Kidney capillary endothelial cell (primary cell): ENCODE data around the gene ANKRD45.
A peak's percentile ranks its signal among the peaks of the same experiment; 100 is the strongest.
"Not testable (repeated sequence)": the region's sequence is repeated elsewhere in the genome, so short reads cannot be mapped to it uniquely, and the experiment has no call there.

ENCODE experiments used
- DNase-seq: peaks from one replicate; pipeline ENCODE4 v3.0.0-alpha.2; 2018; ENCODE audit warnings: low spot score

Gene ANKRD45, protein sequence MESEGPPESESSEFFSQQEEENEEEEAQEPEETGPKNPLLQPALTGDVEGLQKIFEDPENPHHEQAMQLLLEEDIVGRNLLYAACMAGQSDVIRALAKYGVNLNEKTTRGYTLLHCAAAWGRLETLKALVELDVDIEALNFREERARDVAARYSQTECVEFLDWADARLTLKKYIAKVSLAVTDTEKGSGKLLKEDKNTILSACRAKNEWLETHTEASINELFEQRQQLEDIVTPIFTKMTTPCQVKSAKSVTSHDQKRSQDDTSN

DNA sequence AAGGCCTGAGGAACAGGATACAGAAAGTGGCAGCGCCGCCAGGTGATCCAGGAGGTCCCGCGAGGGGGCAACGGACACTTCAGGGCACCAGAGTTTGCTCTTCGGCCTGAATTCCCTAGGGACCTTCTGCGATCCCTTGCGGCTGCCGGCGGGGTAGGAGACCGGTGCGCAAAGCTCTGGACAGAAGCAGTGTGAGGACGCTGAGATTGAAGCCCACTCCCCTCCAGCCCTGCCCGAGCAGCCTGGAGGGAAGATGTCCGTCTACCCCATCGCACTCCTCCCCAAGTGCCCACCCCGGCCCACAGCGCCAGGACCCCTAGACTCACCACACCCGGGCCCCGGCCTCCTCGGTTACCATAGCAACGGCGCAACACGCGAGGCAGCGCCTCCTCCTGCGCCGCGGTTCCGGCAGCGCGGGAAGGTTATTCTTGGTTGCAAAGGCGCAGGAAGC, at the start of gene ANKRD45:
TSS of gene ANKRD45 (minus strand) at position 361 of the 451 bp plus-strand sequence. CDS start 10,433 bp downstream, outside the sequence.
- DNase-seq: peak; percentile 39

GRCh38 chr1:173717238-173717637, 47.6 kb upstream of the ANKRD45 start:
- no peak for DNase-seq

DNA sequence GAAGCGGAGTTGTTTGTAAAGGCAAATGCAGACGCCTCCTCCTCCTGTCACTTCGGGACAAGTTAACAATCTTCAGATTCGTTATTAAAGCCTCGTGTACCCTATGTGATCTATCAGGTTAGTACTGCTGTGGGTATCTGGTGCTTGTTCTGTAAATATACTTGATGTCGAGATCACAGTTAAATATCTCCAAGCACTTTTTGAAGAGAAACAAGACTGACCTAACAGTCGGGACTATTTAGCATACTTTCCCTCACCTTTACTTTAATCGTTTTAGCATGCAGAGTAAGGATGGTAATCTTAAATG, 45.8 kb upstream of the ANKRD45 start:
- peak; percentile 38 for DNase-seq

DNA sequence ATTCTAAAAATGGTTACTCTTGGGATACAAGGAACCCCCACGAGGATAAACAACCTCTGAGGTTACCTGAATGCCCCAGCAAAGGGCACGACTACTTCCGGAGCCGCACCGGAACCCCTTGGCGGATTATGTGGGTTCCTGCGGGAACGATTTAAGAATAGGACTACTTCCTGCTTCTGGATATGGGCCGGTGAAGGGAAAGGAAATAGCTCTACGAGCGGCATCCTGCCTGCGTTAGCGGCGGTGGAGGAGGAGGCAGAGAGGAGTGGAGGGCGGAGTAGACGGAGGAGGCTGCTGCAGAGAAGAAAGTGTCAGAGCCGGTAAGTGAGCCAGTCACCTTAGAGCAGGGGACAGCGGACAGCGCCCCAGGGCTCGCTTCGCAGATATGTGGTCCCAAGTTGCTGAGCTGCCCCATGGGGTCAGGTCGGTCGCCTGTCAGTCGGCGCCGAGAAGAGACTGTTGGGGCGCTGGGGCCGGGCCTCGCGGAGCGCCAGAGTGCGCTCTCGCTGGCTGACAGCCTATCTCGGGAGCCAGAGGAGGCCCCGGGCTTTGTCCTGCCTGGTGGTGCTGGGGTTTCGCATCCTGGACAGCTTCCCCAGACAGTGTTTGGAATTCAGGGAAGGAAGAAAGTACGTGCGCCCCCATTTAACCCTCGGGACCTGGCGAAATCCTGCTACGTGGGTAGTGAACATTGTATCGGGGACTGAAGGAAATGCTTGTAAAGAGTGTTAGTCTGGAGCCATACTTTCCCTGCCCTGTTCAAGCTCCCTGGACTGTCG, 45.3 kb upstream of the ANKRD45 start, which contains the start of gene KLHL20:
TSS of gene KLHL20 (plus strand) at position 223 of the 779 bp plus-strand sequence. CDS start 1,063 bp downstream, outside the sequence.
- DNase-seq: peak; percentile 91

DNA sequence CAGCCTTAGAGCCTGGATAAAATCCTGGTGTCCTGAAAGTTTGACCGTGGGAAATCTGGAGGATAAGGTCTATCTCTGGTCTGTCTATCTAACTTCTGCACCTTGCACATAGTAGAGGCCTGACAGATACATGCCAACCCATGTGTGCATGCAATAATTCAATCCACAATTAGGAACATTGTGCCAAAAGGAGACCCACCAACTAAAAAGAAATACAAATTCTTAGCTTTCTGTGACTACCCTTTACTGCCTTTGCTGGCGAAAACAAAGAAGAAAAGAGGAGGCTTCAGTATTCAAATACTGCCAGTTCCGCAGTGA, 44.7 kb upstream of the ANKRD45 start:
- DNase-seq: no peak

- no peak for DNase-seq
Measured at GRCh38 chr1:173708787-173709186, 39.1 kb upstream of the ANKRD45 start.

DNA sequence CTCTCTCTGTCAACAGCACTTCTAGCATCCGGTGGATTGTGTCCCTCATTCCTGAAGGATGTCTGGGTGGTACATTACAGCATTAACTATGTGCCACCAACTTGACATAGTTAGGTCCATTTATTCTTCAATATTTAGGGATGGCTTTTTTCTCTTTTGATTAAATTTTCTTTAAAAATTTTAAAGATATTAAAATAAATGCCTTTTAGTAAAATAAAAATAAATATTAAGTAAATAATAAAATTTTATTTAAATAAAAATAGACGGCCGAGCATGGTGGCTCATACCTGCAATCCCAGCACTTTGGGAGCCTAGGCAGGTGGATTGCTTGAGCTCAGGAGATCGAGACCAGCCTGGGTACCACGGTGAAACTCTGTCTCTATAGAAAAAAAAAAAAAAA, 35.5 kb upstream of the ANKRD45 start:
- DNase-seq: no peak

DNA sequence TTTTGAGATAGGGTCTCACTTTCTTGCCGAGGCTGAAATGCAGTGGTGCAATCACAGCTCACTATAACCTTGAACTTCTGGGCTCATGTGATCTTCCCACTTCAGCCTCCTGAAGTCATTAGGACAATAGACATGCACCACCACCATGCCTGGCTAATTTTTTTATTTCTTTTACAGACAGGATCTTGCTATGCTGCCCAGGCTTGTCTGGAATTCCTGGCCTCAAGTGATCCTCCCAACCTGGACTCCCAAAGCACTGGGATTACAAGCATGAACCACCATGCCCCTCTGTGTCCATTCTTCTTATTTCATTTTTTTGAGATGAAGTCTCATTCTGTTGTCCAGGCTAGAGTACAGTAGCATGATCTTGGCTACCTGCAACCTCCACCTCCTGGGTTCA, 33.1 kb upstream of the ANKRD45 start:
- no peak for DNase-seq

- not testable (repeated sequence) for DNase-seq
Measured at GRCh38 chr1:173701299-173701698, 31.6 kb upstream of the ANKRD45 start.

- DNase-seq: no peak
Measured at GRCh38 chr1:173693238-173693637, 23.6 kb upstream of the ANKRD45 start.

DNA sequence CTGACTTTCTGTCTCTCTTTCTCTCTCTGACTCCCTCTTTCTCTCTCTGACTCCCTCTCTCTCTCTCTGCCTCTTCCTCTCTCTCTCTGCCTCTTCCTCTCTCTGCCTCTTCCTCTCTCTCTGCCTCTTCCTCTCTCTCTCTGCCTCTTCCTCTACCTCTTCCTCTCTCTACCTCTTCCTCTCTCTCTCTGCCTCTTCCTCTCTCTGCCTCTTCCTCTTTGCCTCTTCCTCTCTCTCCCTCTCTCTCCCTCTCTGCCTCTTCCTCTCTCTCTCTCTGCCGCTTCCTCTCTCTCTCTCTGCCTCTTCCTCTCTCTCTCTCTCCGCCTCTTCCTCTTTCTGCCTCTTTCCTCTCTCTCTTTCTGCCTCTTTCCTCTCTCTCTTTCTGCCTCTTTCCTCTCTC, 18.6 kb upstream of the ANKRD45 start:
- DNase-seq: no peak

- not testable (repeated sequence) for DNase-seq
Measured at GRCh38 chr1:173685121-173685520, 15.5 kb upstream of the ANKRD45 start.

DNA sequence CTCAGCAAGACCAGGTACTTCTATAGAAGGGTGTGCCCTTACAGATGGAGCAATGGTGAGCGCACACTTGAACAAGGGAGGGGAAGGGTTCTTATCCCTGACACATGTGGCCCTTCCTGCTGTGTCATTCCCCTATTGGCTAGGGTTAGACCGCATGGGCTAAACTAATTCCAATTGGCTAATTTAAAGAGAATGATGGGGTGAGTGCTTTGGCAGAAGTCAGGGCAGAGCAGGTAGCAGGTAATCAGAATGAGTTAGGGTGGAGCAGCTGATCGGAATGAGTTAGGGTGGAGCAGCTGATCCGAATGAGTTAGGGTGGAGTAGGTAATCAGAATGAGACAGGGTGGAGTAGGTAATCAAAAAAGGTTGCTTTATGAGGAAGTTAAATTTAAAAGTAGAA, 14.2 kb upstream of the ANKRD45 start:
- not testable (repeated sequence) for DNase-seq

DNA sequence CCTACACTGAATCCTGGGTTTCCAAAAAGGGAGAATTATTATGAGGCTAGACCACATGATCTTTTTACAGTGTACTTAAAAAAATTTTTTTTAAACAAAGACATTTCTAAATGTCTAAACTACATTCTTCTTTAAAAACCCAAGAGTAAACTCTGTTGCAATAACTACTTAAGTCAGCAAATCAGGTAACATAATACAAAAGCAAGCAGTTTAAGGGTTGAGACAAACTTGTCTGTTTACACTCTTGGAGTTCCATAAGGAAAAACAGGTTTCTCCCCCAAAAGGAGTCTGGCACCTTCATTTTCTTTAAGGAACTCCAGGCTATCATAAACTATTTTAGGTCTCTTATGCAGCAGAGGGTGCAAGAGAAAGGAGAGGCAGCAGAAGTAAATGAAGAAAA, 12.5 kb upstream of the ANKRD45 start:
- no peak for DNase-seq

DNA sequence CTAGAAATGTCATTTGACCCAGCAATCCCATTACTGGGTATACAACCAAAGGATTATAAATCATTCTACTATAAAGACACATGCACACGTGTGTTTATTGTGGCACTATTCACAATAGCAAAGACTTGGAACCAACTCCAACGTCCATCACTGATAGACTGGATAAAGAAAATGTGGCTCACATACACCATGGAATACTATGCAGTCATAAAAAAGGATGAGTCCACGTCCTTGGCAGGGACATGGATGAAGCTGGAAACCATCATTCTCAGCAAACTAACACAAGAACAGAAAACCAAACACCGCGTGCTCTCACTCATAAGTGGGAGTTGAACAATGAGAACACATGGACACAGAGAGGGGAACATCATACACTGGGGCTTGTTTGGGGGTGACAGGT, 10.5 kb upstream of the ANKRD45 start:
- not testable (repeated sequence) for DNase-seq

GRCh38 chr1:173674496-173674895, 4.8 kb upstream of the ANKRD45 start:
- DNase-seq: not testable (repeated sequence)

GRCh38 chr1:173666646-173667045, 3.0 kb downstream of the ANKRD45 start:
- DNase-seq: peak; percentile 31

GRCh38 chr1:173663159-173663558, 6.5 kb downstream of the ANKRD45 start:
- DNase-seq: no peak

DNA sequence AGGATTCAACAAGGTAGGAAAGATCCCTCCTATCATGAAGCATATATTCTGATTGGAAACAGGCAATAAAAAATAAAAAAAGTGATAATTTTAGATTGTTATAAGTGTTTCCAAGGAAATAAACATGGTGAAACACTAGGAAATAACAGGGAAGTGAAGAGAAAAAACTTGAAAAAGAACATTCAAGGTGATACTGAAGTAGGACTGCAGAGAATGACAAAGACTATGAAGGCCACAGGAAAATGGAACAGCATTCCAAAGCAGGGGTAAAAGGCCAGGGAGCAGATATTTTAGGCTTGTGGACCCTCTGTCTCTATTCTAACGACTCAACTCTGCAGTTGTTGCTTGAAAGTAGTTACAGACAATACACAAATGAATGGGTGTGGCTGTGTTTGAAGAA, 7.9 kb downstream of the ANKRD45 start:
- DNase-seq: no peak

DNA sequence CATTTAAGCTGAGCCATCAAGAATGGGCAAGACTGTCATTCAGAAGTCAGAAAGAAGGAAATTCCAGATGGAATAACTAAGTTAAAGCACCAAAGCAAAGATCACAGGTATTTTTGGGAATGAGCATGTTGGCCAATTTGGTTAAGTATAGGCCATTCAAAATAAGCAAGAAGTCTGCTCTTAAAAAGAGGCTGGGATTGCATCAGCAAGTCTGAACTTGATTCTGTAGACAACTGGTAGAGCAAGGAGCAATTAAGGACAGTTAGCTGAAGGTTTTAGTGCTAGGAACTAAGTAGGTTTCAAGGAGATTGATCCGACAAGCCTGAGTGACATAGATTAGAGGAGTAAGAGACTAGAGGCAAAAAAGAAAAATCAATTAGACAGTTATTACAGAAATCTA, 8.4 kb downstream of the ANKRD45 start:
- no peak for DNase-seq

- no peak for DNase-seq
Measured at GRCh38 chr1:173660306-173660705, 9.3 kb downstream of the ANKRD45 start.

- no peak for DNase-seq
Measured at GRCh38 chr1:173648880-173649605, 20.6 kb downstream of the ANKRD45 start.

- no peak for DNase-seq
Measured at GRCh38 chr1:173646656-173647055, 23.0 kb downstream of the ANKRD45 start.
